GM12878 (cell line): ENCODE results near the gene MROH8. TPM values are rescaled to one million over a fixed set of nuclear protein-coding genes. Genes with fewer than 3 reads are reported as not detected.

ENCODE experiments used
- ATAC-seq: fragments of 200-7000 bp; cut with Tn5 transposase; 3 replicates; pipeline ENCODE4 v1.9.1; 2020; ENCODE audit warnings: mild to moderate bottlenecking, moderate library complexity
- BruUV-seq: library from RNA; stranded (reverse); fragments of 400-500 nt; replicated peaks from 2 replicates; lab custom pipeline; 2021; lab: Mats Ljungman, UMichigan
- CTCF ChIA-PET: fragments of 300-600 bp; sonication (Branson Sonifier 250); formaldehyde crosslinking; extraction: SDS; loops from one replicate; lab custom pipeline; 2021; ENCODE audit warnings: inconsistent platforms; lab: Yijun Ruan, JAX
- POLR2A ChIA-PET: fragments of 350-600 bp; formaldehyde crosslinking; extraction: SDS; loops from one replicate; lab custom pipeline; 2021; ENCODE audit warnings: inconsistent platforms; lab: Charles Lee
- RAD21 ChIA-PET: fragments of 300-600 bp; sonication (Branson Sonifier 250); formaldehyde crosslinking; loops from one replicate; lab custom pipeline; 2023; ENCODE audit warnings: antibody characterized with exemption; ENCODE audit not compliant: unreplicated experiment; lab: Charles Lee
- SMC1A ChIA-PET: fragments of 300-600 bp; sonication (Branson Sonifier 250); formaldehyde crosslinking; loops from one replicate; lab custom pipeline; 2023; ENCODE audit not compliant: unreplicated experiment, uncharacterized antibody; lab: Charles Lee
- DNase-seq: peaks from one replicate; pipeline ENCODE4 v3.0.0-alpha.2; 2011; ENCODE audit warnings: low read depth, low spot score
- FAIRE-seq: peaks from 3 replicates; lab custom pipeline; 2011; peaks lifted over from hg19 to GRCh38; lab: Jason Lieb, UNC
- H2AFZ ChIP-seq: 2 replicates; pipeline ENCODE4 v1.6.0; 2011; ENCODE audit warnings: low read depth, low read length, control low read depth; ENCODE audit not compliant: control insufficient read depth
- H3K27ac ChIP-seq: 2 replicates; pipeline ENCODE4 v1.5.1; 2011; ENCODE audit warnings: control low read depth; ENCODE audit not compliant: control insufficient read depth, insufficient read depth
- H3K27me3 ChIP-seq, 2 experiments: replicated peaks in 1 of 2; 2 replicates each; pipeline versions ENCODE4 v1.6.0 to v1.6.1; 2011; ENCODE audit warnings: low read length in 1 of 2; ENCODE audit not compliant: control insufficient read depth in 2 of 2, insufficient read depth in 2 of 2
- H3K36me3 ChIP-seq, 2 experiments: 2 replicates each; pipeline ENCODE4 v1.5.1; 2011; ENCODE audit warnings: low read length in 1 of 2; ENCODE audit not compliant: control insufficient read depth in 2 of 2, insufficient read depth in 2 of 2
- H3K4me1 ChIP-seq: 2 replicates; pipeline ENCODE4 v1.6.1; 2011; ENCODE audit warnings: mild to moderate bottlenecking, low read length, moderate library complexity, mixed read lengths; ENCODE audit not compliant: control insufficient read depth, insufficient read depth
- H3K4me2 ChIP-seq: 2 replicates; pipeline ENCODE4 v1.6.0; 2011; ENCODE audit warnings: control low read depth; ENCODE audit not compliant: control insufficient read depth, insufficient read depth
- H3K4me3 ChIP-seq: fragments of 200-600 bp; sonication (generic); 2 replicates; pipeline ENCODE4 v1.5.1; 2016
- H3K79me2 ChIP-seq: 2 replicates; pipeline ENCODE4 v1.6.0; 2011; ENCODE audit warnings: low read length; ENCODE audit not compliant: control insufficient read depth, insufficient read depth
- H3K9ac ChIP-seq: 2 replicates; pipeline ENCODE4 v1.8.0; 2011; ENCODE audit warnings: low read length, control low read depth, mixed read lengths; ENCODE audit not compliant: control insufficient read depth, insufficient read depth
- H3K9me3 ChIP-seq: replicated peaks from 3 replicates; pipeline ENCODE4 v1.5.1; 2011; ENCODE audit warnings: mild to moderate bottlenecking, low read length; ENCODE audit not compliant: control insufficient read depth, insufficient read depth
- H4K20me1 ChIP-seq: 2 replicates; pipeline ENCODE4 v1.6.0; 2011; ENCODE audit not compliant: control insufficient read depth, insufficient read depth
- ELK1 ChIP-seq: IDR thresholded peaks from 2 replicates; pipeline ENCODE4 v1.6.1; 2012; ENCODE audit warnings: low read depth, low read length, improper control_type of control experiment
- IRF5 ChIP-seq: fragments of 450-650 bp; IDR thresholded peaks from 2 replicates; pipeline ENCODE4 v1.6.1; 2017; ENCODE audit warnings: borderline replicate concordance
- MTA3 ChIP-seq: IDR thresholded peaks from 2 replicates; pipeline ENCODE4 v1.6.1; 2012; ENCODE audit warnings: low read length, inconsistent platforms, borderline replicate concordance
- NFIC ChIP-seq: IDR thresholded peaks from 2 replicates; pipeline ENCODE4 v1.6.1; 2012; ENCODE audit warnings: low read depth, mild to moderate bottlenecking, inconsistent platforms, low read length, moderate library complexity
- SP1 ChIP-seq: IDR thresholded peaks from one replicate; pipeline ENCODE4 v1.6.1; 2011; ENCODE audit warnings: low read depth, low read length
- ZBTB4 ChIP-seq: fragments of 450-650 bp; formaldehyde crosslinking; IDR thresholded peaks from 2 replicates; pipeline ENCODE4 v1.4.0; 2022; ENCODE audit warnings: mild to moderate bottlenecking, moderate library complexity
- ZNF622 ChIP-seq: fragments of 450-650 bp; IDR thresholded peaks from 2 replicates; pipeline ENCODE4 v1.6.1; 2017; ENCODE audit warnings: mild to moderate bottlenecking, inconsistent platforms
- WGBS: methylation state at CpG from one replicate; pipeline ENCODE4 v1.1.6; 2016; ENCODE audit warnings: low lambda C conversion rate; ENCODE audit not compliant: insufficient replicate concordance, insufficient coverage; ENCODE audit errors: missing lambda C conversion rate; 5-methylcytosine and 5-hydroxymethylcytosine counted together
- in situ Hi-C: fragments of 300-500 bp; cut with MboI; formaldehyde crosslinking; loops from 9 replicates; pipeline ENCODE4 v1.14.3; 2018; ENCODE audit warnings: mixed read lengths
- intact Hi-C: fragments of 100-400 bp; cut with micrococcal nuclease; formaldehyde crosslinking; loops from one replicate; pipeline ENCODE4 v1.14.2; 2022; ENCODE audit not compliant: unreplicated experiment
- polyA plus RNA-seq, 11 experiments: library from polyadenylated mRNA; depleted of rRNA in 4 of 11; unstranded in 6 of 11; stranded (reverse) in 5 of 11; fragments of >200 nt; fragmentation: Nextera tagmentation in 4 of 11; fragmentation: Illumina TruSeq in 1 of 11; extraction: Ambion mirVana in 4 of 11; extraction: Trizol in 1 of 11; gene quantifications; 1 replicate in 1 of 11; 2 replicates in 10 of 11; pipeline versions ENCODE4 v1.2.1 to v1.2.3, GENCODE V29; 2011 to 2016; ENCODE audit warnings: inconsistent platforms in 2 of 11, missing spikeins in 2 of 11, low read depth in 1 of 11
- total RNA-seq, 4 experiments: library from RNA; depleted of rRNA in 3 of 4; stranded (reverse); fragments of >200 nt in 3 of 4; fragmentation: Illumina TruSeq in 1 of 4; extraction: Trizol in 1 of 4; gene quantifications; 2 replicates each; pipeline versions ENCODE4 v1.2.1 to v1.2.3, GENCODE V29; 2013 to 2021

The MROH8 gene
- total and polyA plus RNA-seq, 10 of the 15 experiments (the other 5 are each of a cell fraction or from before 2014, with no cell fraction given), result 0.16 to 2.8 (median 1.8) TPM

- Histone ChIP-seq H3K27ac (no peak overlapping the region), H3K27me3 (no peaks in the 10 kb centered on the region), H3K79me2 (peaks cover 65% of the 10 kb centered on the region), H3K4me3 (no peak overlapping the region), H3K4me1 (peaks cover 17% of the 10 kb centered on the region), H2AFZ (no peak overlapping the region), H3K36me3 (peaks cover 25 to 41% of the 10 kb centered on the region in 2 experiments), H3K9ac (no peak overlapping the region), H3K4me2 (no peak overlapping the region), H4K20me1 (peaks cover 11% of the 10 kb centered on the region), H3K9me3 (no peaks in the 10 kb centered on the region)
- ATAC-seq (no peak), FAIRE-seq (no peak), DNase-seq (no peak)
- CTCF ChIA-PET, result interaction anchor here (0.7 to 13.5 kb wide), 8 partner anchors 11 to 336 kb away, joined by 3 to 200 read pairs (median 12); partner anchors contain the start of genes BLCAP, MROH8 and RPN2
- 96% methylated on average over 8 of the region's 8 CpGs for WGBS
- intact Hi-C loops (loop anchor here (10.0 kb wide), 1 partner anchor 211 kb away; no protein-coding TSS in a partner anchor), in situ Hi-C loops (no loop called here)
- TF ChIP-seq SP1 (no peak), ZNF622 (no peak), ZBTB4 (CRISPR knock-in tag) (no peak), MTA3 (no peak), ELK1 (no peak), IRF5 (no peak), NFIC (no peak)
- RAD21 ChIA-PET, result interaction anchor here (1.0 kb wide), 1 partner anchor 341 kb away, joined by 4 read pairs; no protein-coding TSS in a partner anchor
- POLR2A ChIA-PET, result interaction anchor here (0.9 kb wide), 1 partner anchor 96 kb away, joined by 3 read pairs; the partner anchor contains the start of gene MANBAL
- SMC1A ChIA-PET, result interaction anchor here (1.0 to 3.6 kb wide), 3 partner anchors 16 to 341 kb away, joined by 3 to 33 read pairs (median 21); partner anchors contain the start of genes MROH8 and RPN2
- BruUV-seq, result no TSS peak
Observed at GRCh38 chr20:37193821-37194220, 14.5 kb upstream of the MROH8 start.
